ENCODE measurements around the gene FRAS1. TPM values are rescaled to one million over a fixed set of nuclear protein-coding genes. Genes with fewer than 3 reads are reported as not detected.
A peak's percentile ranks its signal among the peaks of the same experiment; 100 is the strongest.

FRAS1 gene
- total and polyA plus RNA-seq, 3 experiments from 2014 or later = not detected

DNA sequence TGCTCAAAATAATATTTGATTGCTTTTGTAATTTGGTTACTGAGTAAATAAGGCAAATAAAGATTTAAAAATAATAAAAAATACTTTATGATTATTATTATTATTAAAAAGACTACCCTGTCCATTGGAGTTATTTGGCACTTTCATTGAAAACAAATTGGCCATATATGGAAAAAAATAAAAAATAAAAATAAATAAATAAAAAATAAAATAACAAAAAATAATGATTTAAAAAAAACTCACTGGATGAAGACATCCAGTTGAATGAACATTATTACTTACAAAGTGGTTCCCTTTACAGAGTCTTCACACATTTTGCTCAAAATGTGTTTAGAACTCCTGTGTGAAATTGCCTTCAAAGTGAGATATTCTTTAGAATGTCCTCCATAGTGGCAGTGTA lies 353.1 kb downstream of the FRAS1 start:
- Histone ChIP-seq H3K27me3 (ENCODE audit: insufficient read depth, low read length, poor library complexity, severe bottlenecking) (no peaks in the 10 kb centered on the region), H3K4me3 (ENCODE audit: low read length) (no peak overlapping the region), H3K27ac (ENCODE audit: low read depth, low read length) (no peak overlapping the region), H3K4me1 (ENCODE audit: insufficient read depth, low read length) (no peaks in the 10 kb centered on the region), H3K36me3 (ENCODE audit: insufficient read depth, low read length) (no peaks in the 10 kb centered on the region), H3K9me3 (ENCODE audit: low read length) (no peaks in the 10 kb centered on the region)
- no peak overlapping the region for H3K27ac Mint-ChIP-seq
- no peaks in the 10 kb centered on the region for H3K36me3 Mint-ChIP-seq
- ChIA-PET POLR2A (no interaction called here), CTCF (no interaction called here)
- no peaks in the 10 kb centered on the region for H3K4me1 Mint-ChIP-seq
- DNase-seq = no peak
- H3K9me3 Mint-ChIP-seq = peaks cover 0 to 3% (median 0%) of the 10 kb centered on the region in 5 donors
- H3K27me3 Mint-ChIP-seq = peaks cover 1 to 3% of the 10 kb centered on the region in 2 donors
- no peak overlapping the region for H3K4me3 Mint-ChIP-seq

- Histone ChIP-seq H3K4me3 (ENCODE audit: low read length) (no peak overlapping the region), H3K27ac (ENCODE audit: low read depth, low read length) (no peak overlapping the region), H3K27me3 (ENCODE audit: insufficient read depth, low read length, poor library complexity, severe bottlenecking) (no peaks in the 10 kb centered on the region), H3K4me1 (ENCODE audit: insufficient read depth, low read length) (no peaks in the 10 kb centered on the region), H3K9me3 (ENCODE audit: low read length) (no peaks in the 10 kb centered on the region), H3K36me3 (ENCODE audit: insufficient read depth, low read length) (no peaks in the 10 kb centered on the region)
- ChIA-PET CTCF (no interaction called here), POLR2A (no interaction called here)
- no peaks in the 10 kb centered on the region for H3K4me1 Mint-ChIP-seq
- H3K4me3 Mint-ChIP-seq = no peak overlapping the region
- peaks cover 0 to 3% (median 0%) of the 10 kb centered on the region in 5 donors for H3K9me3 Mint-ChIP-seq
- H3K27me3 Mint-ChIP-seq = peaks cover 1 to 3% of the 10 kb centered on the region in 2 donors
- no peaks in the 10 kb centered on the region for H3K36me3 Mint-ChIP-seq
- H3K27ac Mint-ChIP-seq = no peak overlapping the region
- no peak for DNase-seq
These were observed 353.6 kb downstream of the FRAS1 start for GRCh38 chr4:78410676-78411075.

- Histone ChIP-seq H3K27me3 (ENCODE audit: insufficient read depth, low read length, poor library complexity, severe bottlenecking) (no peaks in the 10 kb centered on the region), H3K36me3 (ENCODE audit: insufficient read depth, low read length) (no peaks in the 10 kb centered on the region), H3K4me3 (ENCODE audit: low read length) (no peak overlapping the region), H3K27ac (ENCODE audit: low read depth, low read length) (no peak overlapping the region), H3K4me1 (ENCODE audit: insufficient read depth, low read length) (no peaks in the 10 kb centered on the region), H3K9me3 (ENCODE audit: low read length) (no peaks in the 10 kb centered on the region)
- Mint-ChIP-seq H3K9me3 (peaks cover 0 to 2% (median 0%) of the 10 kb centered on the region in 5 donors), H3K27me3 (peaks cover 0 to 5% of the 10 kb centered on the region in 2 donors), H3K27ac (no peak overlapping the region), H3K36me3 (no peaks in the 10 kb centered on the region), H3K4me1 (no peaks in the 10 kb centered on the region), H3K4me3 (no peak overlapping the region)
- no peak for DNase-seq
- ChIA-PET POLR2A (no interaction called here), CTCF (no interaction called here)
These were observed 357.0 kb downstream of the FRAS1 start for GRCh38 chr4:78414116-78414515.

DNA sequence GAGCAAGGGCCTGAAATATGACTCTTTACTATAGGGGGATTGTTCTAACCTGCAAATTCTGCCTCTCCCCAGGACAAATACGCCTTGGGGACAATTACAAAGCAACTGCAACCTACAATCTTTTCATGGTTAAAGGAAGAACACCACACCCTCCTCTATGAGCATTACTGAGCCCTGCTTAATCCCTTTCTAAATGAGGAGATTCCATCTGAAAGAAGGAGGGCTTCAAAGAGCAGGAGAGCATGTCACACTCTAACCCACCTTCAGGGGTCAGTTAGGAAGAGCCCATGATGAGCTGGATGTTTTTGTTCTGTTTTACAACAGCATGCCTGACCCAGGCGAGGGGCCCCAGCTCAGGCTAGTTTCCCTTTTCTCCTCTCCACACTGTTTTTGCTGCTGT lies 360.5 kb downstream of the FRAS1 start:
- no peak for DNase-seq
- Histone ChIP-seq H3K27me3 (ENCODE audit: insufficient read depth, low read length, poor library complexity, severe bottlenecking) (no peaks in the 10 kb centered on the region), H3K27ac (ENCODE audit: low read depth, low read length) (no peak overlapping the region), H3K4me1 (ENCODE audit: insufficient read depth, low read length) (no peaks in the 10 kb centered on the region), H3K9me3 (ENCODE audit: low read length) (no peaks in the 10 kb centered on the region), H3K4me3 (ENCODE audit: low read length) (no peak overlapping the region), H3K36me3 (ENCODE audit: insufficient read depth, low read length) (no peaks in the 10 kb centered on the region)
- H3K27me3 Mint-ChIP-seq = peaks cover 6 to 15% of the 10 kb centered on the region in 2 donors
- peak overlapping the region in 1 of 8 donors; percentile 66 for H3K27ac Mint-ChIP-seq
- ChIA-PET POLR2A (no interaction called here), CTCF (interaction anchor here (1.6 kb wide), 1 partner anchor 54 kb away, joined by 4 read pairs; no protein-coding TSS in a partner anchor)
- peaks cover 0 to 2% (median 0%) of the 10 kb centered on the region in 5 donors for H3K9me3 Mint-ChIP-seq
- no peaks in the 10 kb centered on the region for H3K36me3 Mint-ChIP-seq
- H3K4me1 Mint-ChIP-seq = no peaks in the 10 kb centered on the region
- no peak overlapping the region for H3K4me3 Mint-ChIP-seq

DNA sequence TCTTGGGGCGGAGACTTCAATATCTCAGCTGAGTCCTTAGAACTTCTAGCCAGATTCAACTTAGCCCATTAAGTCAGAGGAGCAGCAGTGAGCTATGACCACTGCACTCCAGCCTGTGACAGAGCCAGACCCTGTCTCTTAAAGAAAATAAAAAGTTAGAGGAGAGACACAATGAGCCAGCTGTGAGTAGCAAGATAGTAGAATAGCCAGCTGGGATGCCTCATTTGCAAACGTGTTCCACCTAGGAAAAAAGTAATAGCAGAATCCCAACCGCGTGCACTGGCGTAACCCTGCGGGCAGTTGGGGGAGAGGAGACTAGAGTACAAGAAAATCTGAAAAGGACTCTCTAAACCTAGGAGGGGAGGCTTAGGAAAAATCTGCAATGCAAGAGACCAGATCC lies 361.3 kb downstream of the FRAS1 start:
- no peak overlapping the region for H3K27ac Mint-ChIP-seq
- peaks cover 6 to 15% of the 10 kb centered on the region in 2 donors for H3K27me3 Mint-ChIP-seq
- no peaks in the 10 kb centered on the region for H3K9me3 ChIP-seq (ENCODE audit: low read length)
- H3K27ac ChIP-seq (ENCODE audit: low read depth, low read length) = no peak overlapping the region
- H3K4me3 ChIP-seq (ENCODE audit: low read length) = no peak overlapping the region
- H3K9me3 Mint-ChIP-seq = peaks cover 0 to under 1% (median 0%) of the 10 kb centered on the region in 5 donors
- CTCF ChIA-PET = no interaction called here
- no peaks in the 10 kb centered on the region for H3K4me1 ChIP-seq (ENCODE audit: insufficient read depth, low read length)
- no peak overlapping the region for H3K4me3 Mint-ChIP-seq
- H3K4me1 Mint-ChIP-seq = no peaks in the 10 kb centered on the region
- no peaks in the 10 kb centered on the region for H3K36me3 ChIP-seq (ENCODE audit: insufficient read depth, low read length)
- H3K27me3 ChIP-seq (ENCODE audit: insufficient read depth, low read length, poor library complexity, severe bottlenecking) = no peaks in the 10 kb centered on the region
- POLR2A ChIA-PET = no interaction called here
- DNase-seq = no peak
- no peaks in the 10 kb centered on the region for H3K36me3 Mint-ChIP-seq

DNA sequence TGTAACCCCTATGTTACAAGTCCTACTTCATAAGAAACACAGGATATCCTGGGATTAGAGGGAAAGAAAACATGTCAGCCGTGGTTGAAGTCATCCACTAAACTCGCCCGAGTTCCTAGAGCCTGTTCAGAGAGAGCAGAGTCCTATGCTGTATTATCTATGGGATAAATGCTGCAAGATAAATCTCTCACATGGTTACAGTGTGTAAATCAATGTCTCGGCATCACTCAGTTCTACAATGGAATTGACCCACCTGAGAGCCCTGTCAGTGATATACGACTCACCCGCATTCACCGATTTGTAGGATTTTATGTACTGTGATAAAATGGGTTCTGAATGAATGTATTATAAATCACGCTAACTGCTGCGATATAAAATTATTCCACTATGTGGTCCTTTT lies 366.7 kb downstream of the FRAS1 start:
- no peaks in the 10 kb centered on the region for H3K36me3 Mint-ChIP-seq
- H3K9me3 Mint-ChIP-seq = no peaks in the 10 kb centered on the region
- Histone ChIP-seq H3K4me1 (ENCODE audit: insufficient read depth, low read length) (no peaks in the 10 kb centered on the region), H3K9me3 (ENCODE audit: low read length) (no peaks in the 10 kb centered on the region), H3K27ac (ENCODE audit: low read depth, low read length) (no peak overlapping the region), H3K4me3 (ENCODE audit: low read length) (no peak overlapping the region), H3K27me3 (ENCODE audit: insufficient read depth, low read length, poor library complexity, severe bottlenecking) (no peaks in the 10 kb centered on the region), H3K36me3 (ENCODE audit: insufficient read depth, low read length) (no peaks in the 10 kb centered on the region)
- H3K27me3 Mint-ChIP-seq = peaks cover 6 to 16% of the 10 kb centered on the region in 2 donors
- H3K4me3 Mint-ChIP-seq = no peak overlapping the region
- ChIA-PET POLR2A (no interaction called here), CTCF (no interaction called here)
- no peaks in the 10 kb centered on the region for H3K4me1 Mint-ChIP-seq
- no peak overlapping the region for H3K27ac Mint-ChIP-seq
- DNase-seq = no peak

DNA sequence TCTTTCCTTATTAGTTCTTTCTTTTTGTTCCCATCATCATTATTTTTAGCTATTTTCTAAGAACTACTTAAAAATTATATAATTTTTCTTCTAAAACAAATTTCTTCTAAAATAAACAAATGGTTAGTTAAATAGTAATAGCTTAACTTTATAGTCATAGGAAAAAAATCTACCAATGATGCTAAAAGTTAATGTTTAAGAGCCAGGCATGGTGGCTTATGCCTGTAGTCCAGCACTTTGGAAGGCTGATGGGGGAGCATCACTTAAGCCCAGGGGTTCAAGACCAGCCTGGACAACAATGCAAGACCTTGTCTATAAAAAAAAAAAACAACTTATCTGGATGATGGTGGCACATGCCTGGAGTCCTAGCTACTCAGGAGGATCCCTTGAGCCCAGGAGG lies 367.3 kb downstream of the FRAS1 start:
- ChIA-PET POLR2A (no interaction called here), CTCF (no interaction called here)
- Histone ChIP-seq H3K27me3 (ENCODE audit: insufficient read depth, low read length, poor library complexity, severe bottlenecking) (no peaks in the 10 kb centered on the region), H3K4me1 (ENCODE audit: insufficient read depth, low read length) (no peaks in the 10 kb centered on the region), H3K9me3 (ENCODE audit: low read length) (no peaks in the 10 kb centered on the region), H3K4me3 (ENCODE audit: low read length) (no peak overlapping the region), H3K36me3 (ENCODE audit: insufficient read depth, low read length) (no peaks in the 10 kb centered on the region), H3K27ac (ENCODE audit: low read depth, low read length) (no peak overlapping the region)
- no peak for DNase-seq
- H3K36me3 Mint-ChIP-seq = no peaks in the 10 kb centered on the region
- no peaks in the 10 kb centered on the region for H3K4me1 Mint-ChIP-seq
- H3K27me3 Mint-ChIP-seq = peaks cover 6 to 16% of the 10 kb centered on the region in 2 donors
- H3K27ac Mint-ChIP-seq = no peak overlapping the region
- H3K4me3 Mint-ChIP-seq = no peak overlapping the region
- no peaks in the 10 kb centered on the region for H3K9me3 Mint-ChIP-seq

- no peak overlapping the region for H3K27ac Mint-ChIP-seq
- H3K27me3 Mint-ChIP-seq = peaks cover 2 to 13% of the 10 kb centered on the region in 2 donors
- H3K36me3 Mint-ChIP-seq = no peaks in the 10 kb centered on the region
- H3K9me3 Mint-ChIP-seq = no peaks in the 10 kb centered on the region
- Histone ChIP-seq H3K36me3 (ENCODE audit: insufficient read depth, low read length) (no peaks in the 10 kb centered on the region), H3K4me1 (ENCODE audit: insufficient read depth, low read length) (no peaks in the 10 kb centered on the region), H3K27me3 (ENCODE audit: insufficient read depth, low read length, poor library complexity, severe bottlenecking) (no peaks in the 10 kb centered on the region), H3K27ac (ENCODE audit: low read depth, low read length) (no peak overlapping the region), H3K9me3 (ENCODE audit: low read length) (no peaks in the 10 kb centered on the region), H3K4me3 (ENCODE audit: low read length) (no peak overlapping the region)
- ChIA-PET POLR2A (no interaction called here), CTCF (no interaction called here)
- H3K4me1 Mint-ChIP-seq = no peaks in the 10 kb centered on the region
- DNase-seq = no peak
- H3K4me3 Mint-ChIP-seq = no peak overlapping the region
These were observed 369.8 kb downstream of the FRAS1 start for GRCh38 chr4:78426972-78427371.

GRCh38 chr4:78428996-78429395 lies 371.9 kb downstream of the FRAS1 start:
- DNase-seq = no peak
- Mint-ChIP-seq H3K27ac (no peak overlapping the region), H3K4me1 (no peaks in the 10 kb centered on the region), H3K9me3 (no peaks in the 10 kb centered on the region), H3K36me3 (no peaks in the 10 kb centered on the region), H3K27me3 (peaks cover 2% of the 10 kb centered on the region in 2 donors), H3K4me3 (no peak overlapping the region)
- H3K27me3 ChIP-seq (ENCODE audit: insufficient read depth, low read length, poor library complexity, severe bottlenecking) = no peaks in the 10 kb centered on the region
- H3K27ac ChIP-seq (ENCODE audit: low read depth, low read length) = no peak overlapping the region
- no peaks in the 10 kb centered on the region for H3K36me3 ChIP-seq (ENCODE audit: insufficient read depth, low read length)
- no peaks in the 10 kb centered on the region for H3K9me3 ChIP-seq (ENCODE audit: low read length)
- no peak overlapping the region for H3K4me3 ChIP-seq (ENCODE audit: low read length)
- POLR2A ChIA-PET = no interaction called here
- CTCF ChIA-PET = no interaction called here
- H3K4me1 ChIP-seq (ENCODE audit: insufficient read depth, low read length) = no peaks in the 10 kb centered on the region
